Glomerular endothelial cell (primary cell): Measurements from ENCODE around the gene TTC39B. TPM values are rescaled to one million over a fixed set of nuclear protein-coding genes. Genes with fewer than 3 reads are reported as not detected.

Experiments
- DNase-seq: peaks from one replicate; pipeline ENCODE4 v3.0.0-alpha.2; 2011; ENCODE audit warnings: low read depth, low spot score; ENCODE audit errors: extremely low read depth
- total RNA-seq: library from RNA; depleted of rRNA; stranded (reverse); fragments of >200 nt; gene quantifications from 2 replicates; pipeline ENCODE4 v1.2.3, GENCODE V29; 2015

TTC39B gene
- total RNA-seq, 1 donor from 2014 or later = 3.6 TPM

GRCh38 chr9:15138357-15138686 lies 168.7 kb downstream of the TTC39B start:
- no peak for DNase-seq

- no peak for DNase-seq
These were observed 169.2 kb downstream of the TTC39B start for GRCh38 chr9:15137658-15138356.

- DNase-seq = no peak
These were observed 169.9 kb downstream of the TTC39B start for GRCh38 chr9:15137089-15137488.

DNA sequence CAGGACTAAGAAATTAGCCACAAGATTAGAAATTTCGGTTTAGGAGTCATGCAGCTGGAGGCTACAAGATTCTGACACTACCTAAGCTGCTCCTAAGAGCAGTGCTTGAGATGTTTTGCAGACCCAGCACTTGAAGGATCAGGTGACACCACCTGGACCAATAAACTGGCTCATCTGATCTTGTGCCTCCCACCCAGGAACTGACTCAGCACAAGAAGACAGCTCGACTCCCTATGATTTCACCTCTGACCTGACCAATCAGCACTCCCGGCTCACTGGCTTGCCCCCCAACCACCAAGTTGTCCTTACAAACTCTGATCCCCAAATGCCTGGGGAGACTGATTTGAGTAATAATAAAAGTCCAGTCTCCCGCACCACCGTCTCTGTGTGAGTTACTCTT lies 170.4 kb downstream of the TTC39B start:
- DNase-seq = no peak

GRCh38 chr9:15135164-15135792 lies 171.7 kb downstream of the TTC39B start:
- no peak for DNase-seq

DNA sequence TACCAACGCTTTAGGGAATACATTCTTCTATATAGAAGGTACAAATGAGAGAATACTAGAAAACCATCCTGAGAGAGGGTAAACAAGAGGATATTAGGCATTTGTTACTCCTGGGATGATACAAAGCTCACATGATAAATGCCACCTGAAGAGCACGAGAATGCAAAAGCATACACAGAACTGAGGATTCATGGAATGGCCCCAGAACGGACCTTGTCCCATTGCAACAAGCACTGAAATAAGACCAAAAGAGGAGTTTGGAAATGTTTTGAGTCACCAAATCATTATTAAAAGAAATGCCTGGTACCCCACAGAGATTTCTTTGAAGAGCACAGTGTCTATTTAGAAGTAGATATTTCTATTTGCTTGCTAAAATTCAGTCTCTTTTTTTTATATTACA lies 173.5 kb downstream of the TTC39B start:
- DNase-seq = no peak

DNA sequence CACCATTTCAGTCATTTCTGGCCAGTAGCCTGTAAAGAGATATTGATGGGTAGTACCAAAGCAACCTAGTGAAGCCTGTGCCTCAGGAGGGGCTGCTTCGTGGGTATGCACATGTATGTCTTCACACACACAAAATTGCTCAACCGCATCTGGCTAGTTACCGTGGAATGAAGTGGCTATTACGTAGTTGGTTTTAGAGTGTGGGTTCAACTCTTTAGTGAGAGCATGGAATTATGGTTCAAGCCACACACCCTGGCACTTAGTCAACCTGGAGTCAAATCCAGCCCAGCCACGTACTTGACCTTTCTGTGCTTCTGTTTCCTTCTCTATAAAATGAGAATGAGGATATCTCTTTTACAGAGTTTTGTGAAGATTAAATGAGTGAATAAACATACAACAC lies 174.9 kb downstream of the TTC39B start:
- no peak for DNase-seq

- DNase-seq = no peak
These were observed 175.9 kb downstream of the TTC39B start for GRCh38 chr9:15131094-15131493.

GRCh38 chr9:15127831-15128230 lies 179.2 kb downstream of the TTC39B start:
- DNase-seq = no peak

GRCh38 chr9:15121630-15122029 lies 185.4 kb downstream of the TTC39B start:
- no peak for DNase-seq

- DNase-seq = no peak
These were observed 190.9 kb downstream of the TTC39B start for GRCh38 chr9:15116130-15116580.

DNA sequence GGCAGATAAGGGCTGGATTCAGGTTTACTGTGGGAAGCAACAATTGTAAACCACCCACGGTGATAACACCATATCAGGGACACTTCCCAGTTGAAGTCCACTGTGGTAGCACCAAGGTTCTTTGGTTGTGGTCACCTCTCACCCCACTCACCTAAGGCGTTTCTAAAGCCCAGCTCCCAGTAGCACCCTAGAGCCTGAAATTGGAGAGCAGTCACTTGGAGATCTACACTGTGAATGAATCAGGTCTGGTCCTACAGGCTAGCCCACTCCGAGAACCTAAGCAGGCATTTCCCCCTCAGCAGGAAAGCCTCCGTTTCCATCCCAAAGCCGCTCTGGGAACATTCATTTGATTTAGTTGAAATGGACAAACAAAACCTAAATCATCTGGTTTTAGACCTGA lies 191.3 kb downstream of the TTC39B start:
- no peak for DNase-seq

GRCh38 chr9:15115041-15115440 lies 192.0 kb downstream of the TTC39B start:
- no peak for DNase-seq

Other genes starting within 250 kb of the TTC39B start
- 23.9 and 35.2 TPM in 2 replicates for gene SNAPC3, start 115.7 kb upstream of the TTC39B start, total RNA-seq
- gene PSIP1, start 203.8 kb upstream of the TTC39B start, total RNA-seq = 25.8 and 48.4 TPM in 2 replicates
- 0.58 TPM in 2 replicates for gene CCDC171, start 245.8 kb upstream of the TTC39B start, total RNA-seq